HG03025 (cell line): ENCODE measurements around the gene USH1G.
"Not testable (repeated sequence)": the region's sequence is repeated elsewhere in the genome, so short reads cannot be mapped to it uniquely, and the experiment has no call there.

Experiments
- ATAC-seq: cut with Tn5 transposase; IDR thresholded peaks from one replicate; pipeline ENCODE4 v1.9.1; 2021; ENCODE audit warnings: mild to moderate bottlenecking, moderate library complexity; ENCODE audit not compliant: unreplicated experiment, low FRiP score

The USH1G gene

DNA sequence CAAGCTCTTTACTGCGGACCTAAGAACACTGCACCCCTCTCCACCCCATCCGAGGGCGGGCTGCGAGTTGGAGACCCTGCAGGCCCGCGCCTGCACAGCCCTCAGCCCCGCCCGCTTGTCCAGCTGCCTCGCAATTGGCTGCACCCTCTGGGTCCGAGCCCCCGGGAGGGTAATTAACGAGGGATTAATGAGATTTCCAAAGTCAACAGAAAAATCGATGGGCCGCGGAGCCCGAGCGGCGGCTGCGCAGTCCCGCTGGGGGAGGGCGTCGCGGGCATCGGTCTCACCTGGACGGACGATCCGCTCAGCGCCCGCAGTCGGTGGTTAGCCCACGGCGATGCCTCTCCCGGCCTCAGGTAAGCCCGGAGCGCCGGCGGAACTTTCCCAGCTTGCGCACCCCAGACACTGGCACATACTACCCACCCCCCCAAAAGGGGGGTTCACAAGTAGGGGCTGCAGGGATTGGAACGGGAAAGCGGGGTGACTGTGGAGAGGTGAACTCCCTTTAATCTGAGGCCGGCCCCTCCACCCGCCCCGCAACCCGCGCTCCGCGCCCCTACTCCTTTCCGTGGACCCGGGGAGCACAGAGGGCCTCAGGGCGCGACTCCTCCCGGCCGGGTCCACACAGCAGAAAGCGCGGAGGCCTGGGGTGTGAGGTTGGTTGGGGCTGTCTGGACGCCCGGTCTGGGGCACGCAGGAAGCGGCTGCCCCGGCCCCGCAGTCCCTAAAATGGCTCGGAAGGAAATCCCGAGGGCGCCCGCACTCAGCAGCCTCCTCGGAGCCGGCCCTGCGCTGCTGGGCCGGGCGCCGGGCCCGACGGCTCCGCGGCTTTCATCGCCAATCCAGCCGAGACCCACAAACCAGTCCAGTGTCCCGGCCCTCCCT lies 12.8 kb upstream of the USH1G start, which contains the start of gene OTOP3:
OTOP3 (plus strand) TSS at position 314 of the 885 bp plus-strand sequence; CDS start at position 338, 24 bp downstream.
- no peak for ATAC-seq

DNA sequence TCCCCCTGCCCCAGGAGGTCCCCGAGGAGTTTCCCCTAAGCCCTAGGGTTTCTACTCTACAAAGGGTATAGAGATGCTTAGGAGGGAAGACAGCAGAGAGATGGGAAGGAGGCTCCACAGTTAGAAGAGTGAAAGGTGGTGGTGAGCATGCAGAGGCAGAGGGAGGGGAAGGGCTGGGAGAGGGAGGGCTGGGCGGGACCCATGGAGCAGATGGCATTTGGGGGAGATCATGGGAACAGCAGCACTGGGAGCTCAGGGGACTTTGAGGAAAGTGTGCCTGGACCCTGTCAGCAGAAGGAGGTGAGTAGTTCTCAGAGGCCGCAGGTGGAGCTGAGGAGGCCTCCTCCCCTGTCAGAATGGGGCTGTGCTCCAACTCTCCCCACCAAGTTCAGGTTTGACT lies 12.0 kb upstream of the USH1G start:
- no peak for ATAC-seq

- no peak for ATAC-seq
Measured at GRCh38 chr17:74930535-74931036, 7.5 kb upstream of the USH1G start.

GRCh38 chr17:74928786-74929185 lies 5.7 kb upstream of the USH1G start:
- ATAC-seq, result no peak

DNA sequence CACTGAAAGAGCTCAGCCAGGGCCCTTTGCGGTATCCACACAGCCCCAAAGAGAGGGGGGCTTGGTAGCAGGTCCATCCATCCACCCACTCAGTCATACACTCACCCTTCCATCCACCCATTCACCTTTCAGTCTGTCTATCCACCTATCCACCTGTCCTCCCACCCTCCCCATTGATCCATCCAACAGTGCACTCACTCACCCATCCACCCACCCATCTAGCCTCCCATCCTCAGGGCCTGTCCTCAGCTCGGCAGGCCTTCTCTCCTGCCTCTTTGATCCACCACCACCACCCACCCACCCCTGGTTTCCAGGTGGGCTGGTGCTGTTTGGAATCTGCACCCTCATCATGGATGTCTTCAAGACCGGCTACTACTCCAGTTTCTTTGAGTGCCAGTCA lies 2.2 kb upstream of the USH1G start:
- no peak for ATAC-seq

- ATAC-seq, result no peak
Measured at GRCh38 chr17:74924250-74924948, 1.3 kb upstream of the USH1G start, which contains the start of gene OTOP2. Gene OTOP2 (plus strand): TSS chr17:74924273. CDS start chr17:74924633, 360 bp downstream.

- ATAC-seq, result no peak
Measured at GRCh38 chr17:74923538-74924249, 639 bp upstream of the USH1G start.

DNA sequence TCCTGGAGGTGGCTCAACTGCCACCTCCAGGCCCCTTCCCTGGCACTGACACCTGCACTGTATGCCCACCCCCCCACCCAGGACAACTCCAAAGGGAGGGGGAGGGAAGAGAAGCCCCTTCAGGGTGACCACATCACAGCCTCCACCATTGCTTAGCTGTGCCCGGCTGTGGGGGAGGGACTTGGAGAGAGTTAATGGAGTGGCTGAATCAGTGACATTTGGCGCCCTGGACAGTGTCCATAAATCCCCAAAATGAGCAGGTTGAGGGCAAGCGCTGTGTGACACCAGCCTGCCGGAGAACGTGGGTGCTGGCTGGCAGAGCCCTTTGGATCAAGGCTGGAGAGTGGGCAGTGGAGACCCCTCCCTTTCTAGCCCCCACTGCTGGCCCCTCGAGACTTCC lies 883 bp downstream of the USH1G start:
- no peak for ATAC-seq

DNA sequence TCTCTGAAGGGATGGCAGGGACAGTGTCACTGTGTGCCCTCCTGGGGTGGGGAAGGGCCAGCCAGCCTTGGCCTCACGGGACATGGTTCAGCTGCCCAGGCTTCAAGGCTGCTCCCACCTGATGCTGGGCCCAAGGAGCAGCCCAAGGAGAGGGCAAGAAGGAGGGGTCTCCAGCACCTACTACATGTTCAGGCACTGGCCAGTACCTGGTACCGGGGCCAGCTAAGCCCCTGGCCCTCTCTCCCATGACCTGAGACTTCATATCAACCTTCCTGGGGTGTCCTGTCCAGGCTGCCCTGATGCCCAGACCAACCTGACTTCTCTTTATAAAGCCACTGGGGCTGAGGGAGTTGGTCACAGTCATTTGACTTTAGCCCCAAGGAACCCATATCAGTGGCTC lies 1.3 kb downstream of the USH1G start:
- no peak for ATAC-seq

DNA sequence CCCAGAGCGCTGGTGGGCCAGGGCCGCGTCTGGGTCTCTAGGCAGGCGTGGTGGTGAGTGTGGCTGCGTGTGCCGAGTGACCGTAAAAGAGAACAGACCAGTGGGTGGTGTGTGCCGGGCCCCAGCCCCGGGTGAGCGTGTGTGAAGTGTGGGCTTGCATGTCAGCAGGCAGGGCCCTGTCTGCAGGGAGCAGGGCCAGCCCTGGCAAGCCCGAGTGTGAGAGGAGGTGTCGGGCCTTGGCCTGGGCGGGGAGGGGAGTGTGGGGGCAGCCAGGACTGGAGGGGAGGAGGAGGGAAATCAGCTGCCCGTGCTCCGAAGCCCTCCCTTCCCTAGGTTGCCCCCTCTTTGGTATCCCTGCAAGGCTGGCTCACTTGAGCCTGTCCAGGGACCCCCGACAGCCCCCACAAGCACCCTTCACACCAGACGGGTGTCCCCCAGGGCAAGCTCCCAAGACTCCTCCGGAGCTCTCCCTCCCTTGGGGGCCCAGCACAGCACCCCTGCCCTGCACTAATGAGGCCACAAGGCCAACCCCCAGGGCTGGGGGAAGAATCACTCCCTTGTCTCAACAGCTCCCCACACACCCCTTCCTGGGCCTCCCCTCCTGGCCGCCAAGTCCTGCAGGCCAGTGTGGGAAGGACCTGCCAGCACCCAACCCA lies 1.9 kb downstream of the USH1G start:
- ATAC-seq, result no peak

DNA sequence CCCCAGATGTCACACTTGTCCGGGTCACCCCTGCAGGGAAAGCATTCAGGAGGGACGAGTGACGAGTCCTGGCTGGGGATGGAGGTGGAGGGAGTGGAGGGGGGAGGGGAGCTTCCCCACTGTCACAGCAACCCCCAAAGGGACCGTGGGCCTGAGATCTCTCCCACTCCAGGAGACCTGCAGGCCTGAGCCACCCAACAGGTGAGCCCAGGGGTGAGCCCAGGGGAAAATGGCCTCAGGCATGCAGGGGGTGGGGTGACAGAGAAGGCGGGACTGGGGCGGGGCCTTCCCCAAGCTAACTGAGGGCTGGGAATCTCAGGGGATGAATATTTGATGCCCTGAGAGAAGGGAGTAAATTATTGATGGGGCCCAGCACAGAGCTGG lies 2.4 kb downstream of the USH1G start:
- no peak for ATAC-seq

DNA sequence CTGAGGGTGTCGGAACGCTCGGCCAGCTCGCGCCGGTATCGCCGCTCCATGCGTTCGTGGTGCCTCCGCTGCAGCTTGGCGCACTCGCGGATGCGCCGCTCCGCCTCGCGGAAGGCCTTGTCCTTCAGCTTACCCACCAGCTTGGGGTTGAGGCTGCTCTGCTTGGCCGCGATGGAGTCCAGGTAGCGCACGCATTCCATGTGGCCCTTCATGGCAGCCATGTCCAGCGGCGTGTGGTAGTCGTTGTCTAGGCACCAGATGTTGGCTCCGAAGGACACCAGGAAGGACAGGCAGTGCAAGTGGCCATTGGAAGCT lies 2.8 kb downstream of the USH1G start:
- no peak for ATAC-seq

GRCh38 chr17:74919440-74920305 lies 3.4 kb downstream of the USH1G start:
- no peak for ATAC-seq

- no peak for ATAC-seq
Measured at GRCh38 chr17:74918906-74919305, 4.1 kb downstream of the USH1G start.

DNA sequence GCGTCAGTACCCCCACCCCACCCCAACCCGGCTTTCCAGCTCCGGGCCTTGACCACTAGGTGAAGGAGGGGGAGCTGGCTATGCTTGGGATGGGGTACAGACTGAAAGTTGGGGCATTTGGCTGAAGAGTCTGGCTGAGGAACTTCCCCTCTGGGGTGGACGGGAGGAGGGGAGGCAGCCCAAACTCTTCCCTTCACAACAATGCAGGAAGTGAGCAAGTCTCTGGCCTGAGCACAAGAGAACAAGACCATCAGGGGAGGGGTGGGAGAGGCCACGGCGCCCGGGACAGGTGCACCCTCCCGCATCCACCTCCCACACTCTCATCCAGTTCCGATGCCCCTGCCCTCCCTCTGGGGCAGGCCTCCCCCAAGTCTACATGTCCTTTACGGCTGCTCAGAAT lies 5.6 kb downstream of the USH1G start:
- no peak for ATAC-seq

GRCh38 chr17:74916851-74917199 lies 6.2 kb downstream of the USH1G start:
- no peak for ATAC-seq

- no peak for ATAC-seq
Measured at GRCh38 chr17:74916136-74916850, 6.8 kb downstream of the USH1G start.

- ATAC-seq, result not testable (repeated sequence)
Measured at GRCh38 chr17:74911423-74911822, 11.6 kb downstream of the USH1G start.

- ATAC-seq, result not testable (repeated sequence)
Measured at GRCh38 chr17:74909097-74909496, 14.0 kb downstream of the USH1G start.
